Measurements from ENCODE around the gene FARP2.

- TF ChIP-seq ZNF274 (IDR thresholded peaks at IDR 0.05; ENCODE audit: low read depth, low read length): no peak
- no peak for TF ChIP-seq YY1 (IDR thresholded peaks at IDR 0.05; ENCODE audit: insufficient read depth, insufficient read length)
- no peak for TF ChIP-seq SUZ12 (IDR thresholded peaks at IDR 0.05; ENCODE audit: extremely low read depth, insufficient read depth, insufficient read length)
Observed at GRCh38 chr2:241312082-241312481, 44.0 kb upstream of the FARP2 start.

All from NT2/D1 (cell line).